Panc1 (cell line): Measurements from ENCODE around the gene CLEC20A. TPM values are rescaled to one million over a fixed set of nuclear protein-coding genes. Genes with fewer than 3 reads are reported as not detected.

Experiments
- ATAC-seq: fragments of 200-7000 bp; cut with Tn5 transposase; 2 replicates; pipeline ENCODE4 v1.9.1; 2020; ENCODE audit warnings: mild to moderate bottlenecking, moderate library complexity
- BruUV-seq: library from RNA; stranded (reverse); fragments of 400-500 nt; replicated peaks from 2 replicates; lab custom pipeline; 2021; lab: Mats Ljungman, UMichigan
- CTCF ChIA-PET: fragments of 300-600 bp; sonication (Branson Sonifier 250); formaldehyde crosslinking; loops from one replicate; lab custom pipeline; 2022; ENCODE audit warnings: antibody characterized with exemption; lab: Charles Lee
- POLR2A ChIA-PET: fragments of 300-600 bp; sonication (Branson Sonifier 250); formaldehyde crosslinking; loops from one replicate; lab custom pipeline; 2022; ENCODE audit warnings: antibody characterized with exemption; lab: Charles Lee
- DNase-seq: peaks from one replicate; pipeline ENCODE4 v3.0.0-alpha.2; 2010; ENCODE audit warnings: low read depth, low spot score
- H3K27ac ChIP-seq: 2 replicates; pipeline ENCODE4 v1.5.1; 2011; ENCODE audit warnings: mild to moderate bottlenecking, low read length, inconsistent platforms
- H3K27me3 ChIP-seq: fragments of 200-500 bp; sonication (Bioruptor generic); 2 replicates; pipeline ENCODE4 v1.6.0; 2014; ENCODE audit warnings: low read length, inconsistent platforms; ENCODE audit not compliant: control insufficient read depth, insufficient read depth
- H3K36me3 ChIP-seq: fragments of 200-500 bp; sonication (Bioruptor generic); 2 replicates; pipeline ENCODE4 v1.5.1; 2014; ENCODE audit warnings: inconsistent platforms, mild to moderate bottlenecking, low read length, moderate library complexity; ENCODE audit not compliant: control insufficient read depth, insufficient read depth
- H3K4me1 ChIP-seq: 2 replicates; pipeline ENCODE4 v1.5.1; 2011; ENCODE audit warnings: inconsistent platforms, mild to moderate bottlenecking, low read length, moderate library complexity; ENCODE audit not compliant: control insufficient read depth, insufficient read depth
- H3K4me3 ChIP-seq, 2 experiments: 2 replicates each; pipeline ENCODE4 v1.5.1; 2011 to 2012; ENCODE audit warnings: low read depth in 2 of 2, low read length in 2 of 2, mild to moderate bottlenecking in 2 of 2, inconsistent platforms in 1 of 2, moderate library complexity in 1 of 2
- H3K9me3 ChIP-seq: fragments of 200-500 bp; sonication (Bioruptor generic); 2 replicates; pipeline ENCODE4 v1.5.1; 2014; ENCODE audit warnings: low read depth, mild to moderate bottlenecking, inconsistent platforms, low read length, moderate library complexity; ENCODE audit not compliant: control insufficient read depth, insufficient read depth
- POLR2AphosphoS5 ChIP-seq: IDR thresholded peaks from 2 replicates; pipeline ENCODE4 v1.6.1; 2012; ENCODE audit warnings: mild to moderate bottlenecking, low read depth, low read length, moderate library complexity
- SIN3A ChIP-seq: IDR thresholded peaks from 2 replicates; pipeline ENCODE4 v1.6.1; 2012; ENCODE audit warnings: low read depth, mild to moderate bottlenecking, low read length, moderate library complexity, borderline replicate concordance; ENCODE audit not compliant: insufficient read depth
- TCF7L2 ChIP-seq: IDR thresholded peaks from 2 replicates; pipeline ENCODE4 v1.6.1; 2011; ENCODE audit warnings: mild to moderate bottlenecking, low read depth, low read length, inconsistent platforms
- in situ Hi-C: cut with HindIII; loops from 2 replicates; pipeline ENCODE4 v1.10.0; 2016; ENCODE audit warnings: low sequenced_read_pairs, low pct_unique_long_range_greater_than_20kb
- intact Hi-C: fragments of 100-400 bp; cut with micrococcal nuclease; formaldehyde crosslinking; loops from one replicate; pipeline ENCODE4 v1.10.0; 2022; ENCODE audit not compliant: unreplicated experiment
- total RNA-seq: library from RNA; stranded (reverse); gene quantifications from one replicate; pipeline ENCODE4 v1.2.1, GENCODE V29; 2021; ENCODE audit not compliant: unreplicated experiment
- TF ChIP-seq, protein P1 (sequence below): fragments of 450-650 bp; IDR thresholded peaks from 2 replicates; pipeline ENCODE4 v1.5.1; 2017; ENCODE audit warnings: mild to moderate bottlenecking
- TF ChIP-seq, protein P2 (sequence below), 2 experiments: IDR thresholded peaks; 2 replicates each; pipeline ENCODE4 v1.6.1; 2011 to 2012; ENCODE audit warnings: low read depth in 2 of 2, control low read depth in 1 of 2, low read length in 1 of 2, mild to moderate bottlenecking in 1 of 2, moderate library complexity in 1 of 2; ENCODE audit not compliant: insufficient read depth in 1 of 2

Gene CLEC20A
- total RNA-seq, 1 experiment from 2014 or later: not detected

DNA sequence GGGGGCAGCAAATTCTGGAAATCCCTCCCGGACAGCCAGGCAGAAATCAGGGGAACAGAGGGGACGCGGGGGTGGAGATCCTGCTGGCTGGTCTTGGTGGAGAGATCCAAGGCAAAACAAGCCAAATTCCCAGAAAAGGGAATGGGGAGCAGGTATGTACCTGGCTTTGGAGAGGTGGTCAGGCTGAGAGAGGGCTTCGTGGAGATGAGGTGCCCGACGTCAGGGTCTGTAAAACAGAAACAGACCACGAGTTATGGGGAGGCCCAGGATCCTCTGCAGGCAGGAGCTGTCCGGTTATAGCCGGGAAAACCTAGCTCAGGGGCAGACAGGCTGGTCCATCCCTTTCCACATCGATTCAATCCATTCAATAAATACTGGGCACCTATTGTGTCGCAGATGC is 4.4 kb downstream of the CLEC20A start:
- ATAC-seq (no peak), DNase-seq (no peak)
- no peaks in the 10 kb centered on the region for H3K9me3 ChIP-seq
- no peak overlapping the region for H3K27ac ChIP-seq
- no peaks in the 10 kb centered on the region for H3K36me3 ChIP-seq
- CTCF ChIA-PET: interaction anchor here (1.4 kb wide), 1 partner anchor 9 kb away, joined by 3 read pairs; no protein-coding TSS in a partner anchor
- POLR2A ChIA-PET: no interaction called here
- no peak overlapping the region for H3K4me3 ChIP-seq
- in situ Hi-C loops (no loop called here), intact Hi-C loops (no loop called here)
- H3K27me3 ChIP-seq: no peaks in the 10 kb centered on the region
- TF ChIP-seq, protein P1, sequence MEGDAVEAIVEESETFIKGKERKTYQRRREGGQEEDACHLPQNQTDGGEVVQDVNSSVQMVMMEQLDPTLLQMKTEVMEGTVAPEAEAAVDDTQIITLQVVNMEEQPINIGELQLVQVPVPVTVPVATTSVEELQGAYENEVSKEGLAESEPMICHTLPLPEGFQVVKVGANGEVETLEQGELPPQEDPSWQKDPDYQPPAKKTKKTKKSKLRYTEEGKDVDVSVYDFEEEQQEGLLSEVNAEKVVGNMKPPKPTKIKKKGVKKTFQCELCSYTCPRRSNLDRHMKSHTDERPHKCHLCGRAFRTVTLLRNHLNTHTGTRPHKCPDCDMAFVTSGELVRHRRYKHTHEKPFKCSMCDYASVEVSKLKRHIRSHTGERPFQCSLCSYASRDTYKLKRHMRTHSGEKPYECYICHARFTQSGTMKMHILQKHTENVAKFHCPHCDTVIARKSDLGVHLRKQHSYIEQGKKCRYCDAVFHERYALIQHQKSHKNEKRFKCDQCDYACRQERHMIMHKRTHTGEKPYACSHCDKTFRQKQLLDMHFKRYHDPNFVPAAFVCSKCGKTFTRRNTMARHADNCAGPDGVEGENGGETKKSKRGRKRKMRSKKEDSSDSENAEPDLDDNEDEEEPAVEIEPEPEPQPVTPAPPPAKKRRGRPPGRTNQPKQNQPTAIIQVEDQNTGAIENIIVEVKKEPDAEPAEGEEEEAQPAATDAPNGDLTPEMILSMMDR: no peak
- TF ChIP-seq TCF7L2 (no peak), SIN3A (no peak)
- H3K4me1 ChIP-seq: no peaks in the 10 kb centered on the region
- no TSS peak for BruUV-seq

DNA sequence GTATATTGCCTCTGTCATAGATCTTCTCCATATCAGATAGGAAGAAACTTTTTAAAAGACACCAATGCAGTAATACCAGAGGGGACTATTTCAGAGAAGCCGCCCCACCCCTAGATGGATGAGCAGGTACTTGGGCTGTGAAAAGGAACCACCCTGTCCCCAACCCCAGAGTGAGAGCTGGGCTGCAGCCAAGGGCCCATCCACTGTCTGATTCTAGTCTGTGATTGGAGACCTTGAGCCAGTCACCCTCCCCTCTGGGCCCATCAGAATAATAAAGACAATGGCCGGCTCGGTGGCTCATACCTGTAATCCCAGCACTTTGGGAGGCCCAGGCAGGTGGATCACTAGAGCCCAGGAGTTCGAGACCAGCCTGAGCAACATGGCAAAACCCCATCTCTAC is 5.0 kb downstream of the CLEC20A start:
- H3K27me3 ChIP-seq: no peaks in the 10 kb centered on the region
- no peak overlapping the region for H3K4me3 ChIP-seq
- no peak overlapping the region for H3K27ac ChIP-seq
- CTCF ChIA-PET: interaction anchor here (1.4 kb wide), 1 partner anchor 10 kb away, joined by 3 read pairs; no protein-coding TSS in a partner anchor
- H3K9me3 ChIP-seq: no peaks in the 10 kb centered on the region
- in situ Hi-C loops (no loop called here), intact Hi-C loops (no loop called here)
- ATAC-seq (no peak), DNase-seq (no peak)
- no peaks in the 10 kb centered on the region for H3K36me3 ChIP-seq
- TF ChIP-seq, protein P1: no peak
- no peak for TF ChIP-seq TCF7L2
- TF ChIP-seq POLR2AphosphoS5: no peak
- BruUV-seq: no TSS peak
- no peaks in the 10 kb centered on the region for H3K4me1 ChIP-seq
- POLR2A ChIA-PET: no interaction called here

DNA sequence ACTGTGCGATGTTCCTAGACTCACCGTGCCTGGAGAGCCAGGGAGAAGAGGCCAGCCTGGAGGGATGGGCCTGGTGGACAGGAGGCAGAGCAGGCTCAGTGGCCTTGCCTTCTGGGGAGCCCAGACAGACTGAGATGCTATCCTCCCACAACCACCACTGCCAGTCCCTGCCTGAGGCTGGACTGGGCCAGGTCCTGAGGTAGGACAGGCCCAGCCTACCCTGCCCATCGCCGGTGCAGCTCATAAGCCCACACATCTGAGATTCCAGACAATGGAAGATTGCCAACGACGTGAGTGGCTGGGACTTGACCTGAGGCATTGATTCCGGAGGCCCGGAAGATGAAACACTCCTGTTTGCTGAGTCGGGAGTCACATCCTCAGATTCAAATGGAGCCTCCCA is 5.8 kb downstream of the CLEC20A start:
- H3K27ac ChIP-seq: no peak overlapping the region
- TF ChIP-seq, protein P1: no peak
- TF ChIP-seq TCF7L2: no peak
- no peak for TF ChIP-seq SIN3A
- TF ChIP-seq POLR2AphosphoS5: no peak
- TF ChIP-seq, protein P2, sequence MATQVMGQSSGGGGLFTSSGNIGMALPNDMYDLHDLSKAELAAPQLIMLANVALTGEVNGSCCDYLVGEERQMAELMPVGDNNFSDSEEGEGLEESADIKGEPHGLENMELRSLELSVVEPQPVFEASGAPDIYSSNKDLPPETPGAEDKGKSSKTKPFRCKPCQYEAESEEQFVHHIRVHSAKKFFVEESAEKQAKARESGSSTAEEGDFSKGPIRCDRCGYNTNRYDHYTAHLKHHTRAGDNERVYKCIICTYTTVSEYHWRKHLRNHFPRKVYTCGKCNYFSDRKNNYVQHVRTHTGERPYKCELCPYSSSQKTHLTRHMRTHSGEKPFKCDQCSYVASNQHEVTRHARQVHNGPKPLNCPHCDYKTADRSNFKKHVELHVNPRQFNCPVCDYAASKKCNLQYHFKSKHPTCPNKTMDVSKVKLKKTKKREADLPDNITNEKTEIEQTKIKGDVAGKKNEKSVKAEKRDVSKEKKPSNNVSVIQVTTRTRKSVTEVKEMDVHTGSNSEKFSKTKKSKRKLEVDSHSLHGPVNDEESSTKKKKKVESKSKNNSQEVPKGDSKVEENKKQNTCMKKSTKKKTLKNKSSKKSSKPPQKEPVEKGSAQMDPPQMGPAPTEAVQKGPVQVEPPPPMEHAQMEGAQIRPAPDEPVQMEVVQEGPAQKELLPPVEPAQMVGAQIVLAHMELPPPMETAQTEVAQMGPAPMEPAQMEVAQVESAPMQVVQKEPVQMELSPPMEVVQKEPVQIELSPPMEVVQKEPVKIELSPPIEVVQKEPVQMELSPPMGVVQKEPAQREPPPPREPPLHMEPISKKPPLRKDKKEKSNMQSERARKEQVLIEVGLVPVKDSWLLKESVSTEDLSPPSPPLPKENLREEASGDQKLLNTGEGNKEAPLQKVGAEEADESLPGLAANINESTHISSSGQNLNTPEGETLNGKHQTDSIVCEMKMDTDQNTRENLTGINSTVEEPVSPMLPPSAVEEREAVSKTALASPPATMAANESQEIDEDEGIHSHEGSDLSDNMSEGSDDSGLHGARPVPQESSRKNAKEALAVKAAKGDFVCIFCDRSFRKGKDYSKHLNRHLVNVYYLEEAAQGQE (IDR thresholded peaks at IDR 0.05; ENCODE audit: insufficient read depth in 1 of 2, low read depth in 2 of 2, low read length in 1 of 2): no peak
- H3K36me3 ChIP-seq: no peaks in the 10 kb centered on the region
- in situ Hi-C loops (no loop called here), intact Hi-C loops (no loop called here)
- H3K9me3 ChIP-seq: no peaks in the 10 kb centered on the region
- no peaks in the 10 kb centered on the region for H3K4me1 ChIP-seq
- BruUV-seq: no TSS peak
- CTCF ChIA-PET: no interaction called here
- no peak for DNase-seq
- no peaks in the 10 kb centered on the region for H3K27me3 ChIP-seq
- ATAC-seq: no peak
- H3K4me3 ChIP-seq: no peak overlapping the region
- POLR2A ChIA-PET: no interaction called here
